A673 (cell line): Measurements from ENCODE around the gene SYAP1. TPM values are rescaled to one million over a fixed set of nuclear protein-coding genes. Genes with fewer than 3 reads are reported as not detected.
A peak's percentile ranks its signal among the peaks of the same experiment; 100 is the strongest.

Experiments used
- BruUV-seq: library from RNA; stranded (reverse); fragments of 400-500 nt; replicated peaks from 2 replicates; lab custom pipeline; 2021; lab: Mats Ljungman, UMichigan
- CTCF ChIA-PET: fragments of 300-600 bp; sonication (Branson Sonifier 250); formaldehyde crosslinking; loops from one replicate; lab custom pipeline; 2022; ENCODE audit warnings: antibody characterized with exemption; lab: Charles Lee
- POLR2A ChIA-PET: fragments of 300-600 bp; sonication (Branson Sonifier 250); formaldehyde crosslinking; loops from one replicate; lab custom pipeline; 2022; ENCODE audit warnings: antibody characterized with exemption; ENCODE audit not compliant: low non-redundant PET; lab: Charles Lee
- DNase-seq: peaks from one replicate; pipeline ENCODE4 v3.0.0-alpha.2; 2015; ENCODE audit warnings: low spot score
- H3K27ac ChIP-seq: fragments of 200-600 bp; sonication (generic); 2 replicates; pipeline ENCODE4 v1.5.1; 2016; ENCODE audit warnings: mixed run types, low read depth, mild to moderate bottlenecking, mixed read lengths, antibody characterized with exemption, low read length; ENCODE audit not compliant: poor library complexity, severe bottlenecking
- H3K27me3 ChIP-seq: fragments of 200-600 bp; sonication (generic); replicated peaks from 2 replicates; pipeline ENCODE4 v1.6.1; 2017; ENCODE audit warnings: mixed run types, low read depth, mild to moderate bottlenecking, mixed read lengths, antibody characterized with exemption, low read length; ENCODE audit not compliant: insufficient read depth, poor library complexity
- H3K36me3 ChIP-seq: fragments of 200-600 bp; sonication (generic); 2 replicates; pipeline ENCODE4 v1.6.1; 2016; ENCODE audit warnings: mixed run types, mild to moderate bottlenecking, mixed read lengths, antibody characterized with exemption, low read length; ENCODE audit not compliant: insufficient read depth, poor library complexity, severe bottlenecking
- H3K4me1 ChIP-seq: fragments of 200-600 bp; sonication (generic); 2 replicates; pipeline ENCODE4 v1.6.1; 2017; ENCODE audit warnings: mixed run types, mild to moderate bottlenecking, mixed read lengths, antibody characterized with exemption, low read length; ENCODE audit not compliant: insufficient read depth, poor library complexity, severe bottlenecking
- H3K4me3 ChIP-seq: fragments of 200-600 bp; sonication (generic); 2 replicates; pipeline ENCODE4 v1.5.1; 2016; ENCODE audit warnings: low read depth, mixed run types, mild to moderate bottlenecking, mixed read lengths, low read length; ENCODE audit not compliant: poor library complexity, severe bottlenecking
- H3K9me3 ChIP-seq: fragments of 200-600 bp; sonication (generic); 2 replicates; pipeline ENCODE4 v1.6.1; 2016; ENCODE audit warnings: mixed run types, low read depth, mild to moderate bottlenecking, mixed read lengths, antibody characterized with exemption, low read length; ENCODE audit not compliant: poor library complexity, severe bottlenecking
- EZH2 ChIP-seq: fragments of 200-600 bp; sonication (generic); IDR thresholded peaks from 2 replicates; pipeline ENCODE4 v1.6.1; 2017; ENCODE audit warnings: borderline replicate concordance, low read depth, mild to moderate bottlenecking, mixed read lengths, antibody characterized with exemption, low read length; ENCODE audit not compliant: poor library complexity, severe bottlenecking
- intact Hi-C: fragments of 100-400 bp; cut with micrococcal nuclease; formaldehyde crosslinking; loops from one replicate; pipeline ENCODE4 v1.10.0; 2022; ENCODE audit not compliant: unreplicated experiment
- total RNA-seq: library from RNA; stranded (reverse); gene quantifications from 2 replicates; pipeline ENCODE4 v1.2.3, GENCODE V29; 2021
- TF ChIP-seq, protein P1 (sequence below): fragments of 300-800, 200-600 bp; sonication (generic); conservative IDR thresholded peaks from 2 replicates; pipeline ENCODE4 v1.5.1; 2017; ENCODE audit warnings: low read depth, mild to moderate bottlenecking, antibody characterized with exemption, low read length, moderate library complexity, mixed read lengths

SYAP1 gene
- total RNA-seq, 1 experiment from 2014 or later, result 41.8 TPM

DNA sequence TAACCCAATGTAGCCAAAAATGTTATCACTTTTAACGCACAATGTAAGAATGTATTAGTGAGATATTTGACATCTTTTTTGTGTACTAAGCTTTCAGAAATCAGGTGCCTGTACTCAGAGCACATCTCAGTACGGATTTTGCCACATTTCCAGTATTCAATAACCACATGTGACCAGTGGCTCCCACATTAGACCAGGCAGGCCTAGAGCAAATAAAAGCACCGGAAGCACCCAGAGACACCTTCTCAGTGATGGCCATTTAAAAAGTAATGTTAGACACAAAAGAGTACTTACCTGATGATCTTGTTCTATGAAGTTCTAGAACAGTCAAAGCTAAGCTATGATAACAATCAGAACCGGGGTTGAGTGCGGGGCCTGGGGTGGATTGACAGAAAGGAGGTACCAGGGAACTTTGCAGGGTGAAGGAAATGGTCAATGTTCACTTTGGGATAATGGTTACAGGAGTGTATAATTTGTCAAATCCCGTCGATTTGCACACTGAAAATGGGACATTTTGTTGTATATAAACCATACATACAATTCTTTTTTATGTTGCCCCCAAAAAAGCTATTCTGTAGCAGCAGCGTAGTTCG, 8.1 kb upstream of the SYAP1 start:
- H3K4me1 ChIP-seq, result no peaks in the 10 kb centered on the region
- no peaks in the 10 kb centered on the region for H3K36me3 ChIP-seq
- H3K27me3 ChIP-seq, result peaks cover 21% of the 10 kb centered on the region
- DNase-seq, result no peak
- no TSS peak for BruUV-seq
- TF ChIP-seq, protein P1, sequence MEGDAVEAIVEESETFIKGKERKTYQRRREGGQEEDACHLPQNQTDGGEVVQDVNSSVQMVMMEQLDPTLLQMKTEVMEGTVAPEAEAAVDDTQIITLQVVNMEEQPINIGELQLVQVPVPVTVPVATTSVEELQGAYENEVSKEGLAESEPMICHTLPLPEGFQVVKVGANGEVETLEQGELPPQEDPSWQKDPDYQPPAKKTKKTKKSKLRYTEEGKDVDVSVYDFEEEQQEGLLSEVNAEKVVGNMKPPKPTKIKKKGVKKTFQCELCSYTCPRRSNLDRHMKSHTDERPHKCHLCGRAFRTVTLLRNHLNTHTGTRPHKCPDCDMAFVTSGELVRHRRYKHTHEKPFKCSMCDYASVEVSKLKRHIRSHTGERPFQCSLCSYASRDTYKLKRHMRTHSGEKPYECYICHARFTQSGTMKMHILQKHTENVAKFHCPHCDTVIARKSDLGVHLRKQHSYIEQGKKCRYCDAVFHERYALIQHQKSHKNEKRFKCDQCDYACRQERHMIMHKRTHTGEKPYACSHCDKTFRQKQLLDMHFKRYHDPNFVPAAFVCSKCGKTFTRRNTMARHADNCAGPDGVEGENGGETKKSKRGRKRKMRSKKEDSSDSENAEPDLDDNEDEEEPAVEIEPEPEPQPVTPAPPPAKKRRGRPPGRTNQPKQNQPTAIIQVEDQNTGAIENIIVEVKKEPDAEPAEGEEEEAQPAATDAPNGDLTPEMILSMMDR, result no peak
- TF ChIP-seq EZH2, result no peak
- POLR2A ChIA-PET, result no interaction called here
- CTCF ChIA-PET, result no interaction called here
- H3K27ac ChIP-seq, result peak overlapping the region; percentile 87
- intact Hi-C loops, result no loop called here
- H3K9me3 ChIP-seq, result no peaks in the 10 kb centered on the region
- peak overlapping the region; percentile 67 for H3K4me3 ChIP-seq

DNA sequence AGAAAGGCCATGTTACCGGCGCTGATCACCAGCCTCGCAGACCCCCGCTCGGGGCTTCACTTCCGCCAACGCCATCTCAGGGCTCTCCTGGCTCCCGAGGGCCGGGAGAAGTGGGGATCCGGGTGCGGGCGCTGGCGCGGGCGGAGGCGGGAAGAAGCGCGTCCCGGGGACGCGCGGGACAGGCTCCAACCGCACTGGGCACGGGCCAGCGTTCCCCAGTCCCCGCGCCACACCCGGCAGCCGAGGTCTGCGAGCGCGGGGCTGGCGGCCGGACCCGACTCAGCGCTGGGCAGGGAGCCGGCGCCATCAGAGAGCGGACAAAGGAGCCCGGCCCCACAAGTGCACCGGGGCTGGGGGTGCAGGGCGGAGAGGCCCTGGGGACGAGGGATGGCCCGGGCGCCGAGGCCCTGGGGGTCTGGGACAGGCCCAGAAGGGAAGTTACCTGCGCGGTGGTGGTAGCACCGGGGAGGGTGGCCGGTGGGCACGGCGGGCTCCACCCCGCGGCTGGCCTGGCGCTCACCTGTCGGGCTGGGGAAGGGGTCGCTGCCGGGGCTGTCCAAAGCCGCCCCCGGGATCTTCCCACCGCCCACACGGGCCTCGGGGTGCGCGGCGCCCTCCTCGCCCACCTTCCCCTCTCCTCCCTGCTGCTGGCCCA, 7.4 kb upstream of the SYAP1 start:
- Histone ChIP-seq H3K4me1 (no peaks in the 10 kb centered on the region), H3K27ac (peak overlapping the region; percentile 87), H3K36me3 (no peaks in the 10 kb centered on the region), H3K9me3 (no peaks in the 10 kb centered on the region), H3K4me3 (peak overlapping the region; percentile 67), H3K27me3 (peaks cover 21% of the 10 kb centered on the region)
- DNase-seq, result peak; percentile 17
- BruUV-seq, result no TSS peak
- intact Hi-C loops, result no loop called here
- CTCF ChIA-PET, result interaction anchor here (0.7 kb wide), 1 partner anchor 863 kb away, joined by 11 read pairs; no protein-coding TSS in a partner anchor
- TF ChIP-seq, protein P1, result no peak
- TF ChIP-seq EZH2, result no peak
- POLR2A ChIA-PET, result no interaction called here

DNA sequence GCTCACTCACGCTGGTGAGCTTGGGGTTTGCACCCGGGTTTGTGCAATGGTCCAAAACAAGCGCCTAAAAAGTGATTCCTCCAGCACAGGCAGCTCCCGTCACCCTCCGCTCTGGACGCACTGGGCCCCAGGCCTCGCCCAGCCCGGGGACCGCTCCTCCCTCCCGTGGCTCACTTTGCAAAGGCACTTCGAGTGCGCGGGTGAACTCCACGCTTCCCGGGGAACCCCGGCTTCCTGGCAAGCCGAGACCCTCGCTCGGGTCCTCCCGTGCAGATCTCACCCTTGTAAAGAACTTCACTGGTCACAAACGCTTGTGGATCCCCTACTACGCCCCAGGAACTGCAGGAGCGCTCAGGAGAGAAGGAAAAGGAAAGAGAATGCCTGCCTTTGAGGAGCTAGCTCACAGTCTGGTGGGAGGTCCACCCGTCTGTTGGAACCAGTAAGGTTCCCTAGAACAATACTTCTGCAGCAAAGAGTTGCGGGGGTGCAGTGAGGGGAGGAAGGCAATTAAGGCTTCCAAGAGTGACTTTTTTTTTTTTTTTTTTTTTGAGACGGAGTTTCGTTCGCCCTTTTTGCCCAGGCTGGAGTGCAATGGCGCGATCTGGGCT, 6.8 kb upstream of the SYAP1 start, which contains the start of gene CTPS2:
TSS of gene CTPS2 (minus strand) at position 122 of the 608 bp plus-strand sequence. CDS start 9,767 bp downstream, outside the sequence.
- Histone ChIP-seq H3K27me3 (peaks cover 21% of the 10 kb centered on the region), H3K4me3 (peak within 1 kb of the TSS; percentile 67), H3K4me1 (no peaks in the 10 kb centered on the region), H3K9me3 (no peaks in the 10 kb centered on the region), H3K36me3 (no peaks in the 10 kb centered on the region), H3K27ac (peak within 1 kb of the TSS; percentile 87)
- ChIA-PET CTCF (interaction anchor here (0.7 kb wide), 1 partner anchor 864 kb away, joined by 11 read pairs; no protein-coding TSS in a partner anchor), POLR2A (no interaction called here)
- intact Hi-C loops, result no loop called here
- BruUV-seq, result no TSS peak
- TF ChIP-seq EZH2, result peak; percentile 33
- TF ChIP-seq, protein P1, result no peak
- peak; percentile 78 for DNase-seq
